Nephron progenitor cell (in vitro differentiated cells): ENCODE measurements around the gene CCDC137.
A peak's percentile ranks its signal among the peaks of the same experiment; 100 is the strongest.

Experiments used
- DNase-seq: peaks from one replicate; pipeline ENCODE4 v3.0.0; 2021
- H3K27ac Mint-ChIP-seq: 2 replicates; pipeline ENCODE4 v1.8.0; 2021; ENCODE audit warnings: mild to moderate bottlenecking, moderate library complexity, mixed read lengths
- H3K27me3 Mint-ChIP-seq: 2 replicates; pipeline ENCODE4 v1.8.0; 2021; ENCODE audit warnings: mild to moderate bottlenecking, low read depth, mixed read lengths; ENCODE audit not compliant: poor library complexity
- H3K36me3 Mint-ChIP-seq: 2 replicates; pipeline ENCODE4 v1.8.0; 2021; ENCODE audit warnings: low read depth, mixed read lengths
- H3K4me1 Mint-ChIP-seq: 2 replicates; pipeline ENCODE4 v1.8.0; 2021; ENCODE audit warnings: mixed read lengths
- H3K4me3 Mint-ChIP-seq: 2 replicates; pipeline ENCODE4 v1.8.0; 2021; ENCODE audit warnings: mild to moderate bottlenecking, moderate library complexity, mixed read lengths
- H3K9me3 Mint-ChIP-seq: 2 replicates; pipeline ENCODE4 v1.8.0; 2021; ENCODE audit warnings: mild to moderate bottlenecking, moderate library complexity, mixed read lengths
- CTCF ChIP-seq: fragments of 200-600 bp; sonication (generic); IDR thresholded peaks from 2 replicates; pipeline ENCODE4 v1.5.0; 2021; ENCODE audit warnings: antibody characterized with exemption

The CCDC137 gene

GRCh38 chr17:81707725-81708646 is 41.4 kb downstream of the CCDC137 start:
- H3K27ac Mint-ChIP-seq: no peak overlapping the region
- no peak for TF ChIP-seq CTCF
- H3K9me3 Mint-ChIP-seq: no peaks in the 10 kb centered on the region
- peaks cover 26% of the 10 kb centered on the region for H3K27me3 Mint-ChIP-seq
- no peak for DNase-seq
- H3K36me3 Mint-ChIP-seq: peaks cover 27% of the 10 kb centered on the region
- H3K4me3 Mint-ChIP-seq: no peak overlapping the region
- peaks cover 30% of the 10 kb centered on the region for H3K4me1 Mint-ChIP-seq

- Mint-ChIP-seq H3K4me1 (peaks cover 37% of the 10 kb centered on the region), H3K4me3 (no peak overlapping the region), H3K27ac (no peak overlapping the region)
Measured at GRCh38 chr17:81708739-81709185, 42.2 kb downstream of the CCDC137 start.

GRCh38 chr17:81710514-81711308 is 44.2 kb downstream of the CCDC137 start:
- no peaks in the 10 kb centered on the region for H3K9me3 Mint-ChIP-seq
- peaks cover 34% of the 10 kb centered on the region for H3K4me1 Mint-ChIP-seq
- peaks cover 26% of the 10 kb centered on the region for H3K27me3 Mint-ChIP-seq
- H3K36me3 Mint-ChIP-seq: peaks cover 17% of the 10 kb centered on the region
- H3K4me3 Mint-ChIP-seq: peak overlapping the region; percentile 70
- DNase-seq: no peak
- no peak for TF ChIP-seq CTCF
- no peak overlapping the region for H3K27ac Mint-ChIP-seq

More at GRCh38 chr17:81708739-81709185, 42.2 kb downstream of the CCDC137 start:
- Mint-ChIP-seq H3K36me3 (peaks cover 27% of the 10 kb centered on the region), H3K27me3 (peaks cover 26% of the 10 kb centered on the region), H3K9me3 (no peaks in the 10 kb centered on the region)
- no peak for DNase-seq
- no peak for TF ChIP-seq CTCF

GRCh38 chr17:81711814-81712467 is 45.4 kb downstream of the CCDC137 start, which contains the start of gene SLC25A10:
SLC25A10 (plus strand) TSS chr17:81712284; CDS start chr17:81712427, 143 bp downstream.
- peaks cover 5% of the 10 kb centered on the region for H3K36me3 Mint-ChIP-seq
- H3K9me3 Mint-ChIP-seq: no peaks in the 10 kb centered on the region
- peak within 1 kb of the TSS; percentile 16 for H3K27ac Mint-ChIP-seq
- H3K4me1 Mint-ChIP-seq: peaks cover 34% of the 10 kb centered on the region
- peaks cover 26% of the 10 kb centered on the region for H3K27me3 Mint-ChIP-seq
- DNase-seq: peak; percentile 82
- H3K4me3 Mint-ChIP-seq: peak within 1 kb of the TSS; percentile 88
- TF ChIP-seq CTCF: no peak

- peaks cover 34% of the 10 kb centered on the region for H3K4me1 Mint-ChIP-seq
- H3K9me3 Mint-ChIP-seq: no peaks in the 10 kb centered on the region
- peak; percentile 55 for DNase-seq
- peak overlapping the region; percentile 88 for H3K4me3 Mint-ChIP-seq
- no peak for TF ChIP-seq CTCF
- H3K36me3 Mint-ChIP-seq: peaks cover 5% of the 10 kb centered on the region
- H3K27me3 Mint-ChIP-seq: peaks cover 26% of the 10 kb centered on the region
- H3K27ac Mint-ChIP-seq: no peak overlapping the region
Measured at GRCh38 chr17:81712468-81713003, 46.0 kb downstream of the CCDC137 start.
